GM19099 (cell line): ENCODE data around the gene CATSPERE.

ENCODE experiments used
- POLR2A ChIP-seq: IDR thresholded peaks from 3 replicates; pipeline ENCODE4 v1.6.1; 2011; ENCODE audit warnings: low read depth; ENCODE audit not compliant: insufficient read length; ENCODE audit errors: extremely low read depth

Gene CATSPERE

DNA sequence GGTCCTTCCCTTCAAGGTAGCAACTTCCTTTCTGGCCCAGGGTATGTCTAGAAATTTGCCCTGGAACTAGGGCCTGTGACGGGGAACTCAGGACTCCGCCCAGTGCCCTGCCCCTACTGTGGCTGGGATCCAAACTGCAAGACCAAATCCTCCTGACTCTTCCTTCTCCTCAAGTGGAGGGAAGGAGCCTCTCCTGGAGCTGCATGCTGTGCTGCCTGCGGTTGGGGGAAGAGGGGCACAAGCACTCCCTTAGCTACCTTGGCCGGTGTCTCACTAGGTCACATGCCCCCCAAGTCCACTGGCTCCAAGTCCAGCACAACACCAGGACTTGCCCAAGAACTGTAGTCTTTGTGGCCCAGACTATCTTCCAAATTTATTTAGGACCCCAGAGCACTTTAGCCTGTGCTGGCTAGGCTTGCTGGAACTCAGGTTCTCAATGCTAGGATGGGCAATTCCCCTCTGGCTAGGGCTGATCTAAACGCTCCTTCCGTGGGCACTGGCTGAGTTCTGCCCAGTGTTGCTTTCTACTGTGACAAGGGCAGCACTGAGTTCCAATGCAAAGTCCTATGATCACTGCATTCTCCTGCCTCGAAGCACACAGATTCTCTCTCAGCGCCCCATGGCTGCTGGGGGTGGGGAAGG, 21.6 kb upstream of the CATSPERE start:
- TF ChIP-seq POLR2A = no peak

DNA sequence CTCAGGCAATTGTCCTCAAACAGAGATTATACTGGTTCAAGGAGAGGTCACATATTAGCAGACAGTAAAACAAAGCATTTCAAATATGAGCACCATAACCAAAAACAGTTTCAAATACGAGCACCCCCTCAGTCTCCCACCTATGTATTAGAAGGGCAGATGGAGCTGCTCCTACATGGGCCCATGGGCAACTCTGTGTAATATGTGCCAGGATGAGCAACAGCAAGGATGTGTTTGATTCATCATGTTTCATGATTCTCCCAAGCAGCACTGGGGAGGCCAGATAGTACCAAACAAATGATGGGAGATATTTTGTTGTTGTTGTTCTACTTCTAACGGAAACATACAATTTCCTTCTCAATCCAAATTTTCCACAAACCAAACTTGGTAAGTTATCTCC, 18.2 kb upstream of the CATSPERE start:
- no peak for TF ChIP-seq POLR2A

DNA sequence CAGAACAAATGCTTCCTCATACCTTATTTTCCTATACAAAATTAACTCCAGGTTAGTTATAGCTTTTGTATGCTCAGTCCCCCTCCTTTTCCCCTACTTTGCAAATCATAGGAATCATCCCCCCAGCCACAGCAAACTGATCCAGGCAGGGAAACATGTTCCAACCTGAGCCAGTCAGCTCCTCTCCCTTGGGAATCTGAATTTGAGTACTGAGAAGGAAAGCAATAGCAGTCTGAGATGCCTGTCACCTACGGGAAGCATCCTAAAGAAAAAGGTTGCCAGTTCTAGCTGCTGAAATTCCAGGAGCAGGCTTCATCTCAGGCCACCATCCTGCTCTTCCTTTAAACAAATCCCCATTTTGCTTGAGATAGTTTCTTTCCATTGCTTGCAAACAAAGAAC, 16.2 kb upstream of the CATSPERE start:
- no peak for TF ChIP-seq POLR2A

DNA sequence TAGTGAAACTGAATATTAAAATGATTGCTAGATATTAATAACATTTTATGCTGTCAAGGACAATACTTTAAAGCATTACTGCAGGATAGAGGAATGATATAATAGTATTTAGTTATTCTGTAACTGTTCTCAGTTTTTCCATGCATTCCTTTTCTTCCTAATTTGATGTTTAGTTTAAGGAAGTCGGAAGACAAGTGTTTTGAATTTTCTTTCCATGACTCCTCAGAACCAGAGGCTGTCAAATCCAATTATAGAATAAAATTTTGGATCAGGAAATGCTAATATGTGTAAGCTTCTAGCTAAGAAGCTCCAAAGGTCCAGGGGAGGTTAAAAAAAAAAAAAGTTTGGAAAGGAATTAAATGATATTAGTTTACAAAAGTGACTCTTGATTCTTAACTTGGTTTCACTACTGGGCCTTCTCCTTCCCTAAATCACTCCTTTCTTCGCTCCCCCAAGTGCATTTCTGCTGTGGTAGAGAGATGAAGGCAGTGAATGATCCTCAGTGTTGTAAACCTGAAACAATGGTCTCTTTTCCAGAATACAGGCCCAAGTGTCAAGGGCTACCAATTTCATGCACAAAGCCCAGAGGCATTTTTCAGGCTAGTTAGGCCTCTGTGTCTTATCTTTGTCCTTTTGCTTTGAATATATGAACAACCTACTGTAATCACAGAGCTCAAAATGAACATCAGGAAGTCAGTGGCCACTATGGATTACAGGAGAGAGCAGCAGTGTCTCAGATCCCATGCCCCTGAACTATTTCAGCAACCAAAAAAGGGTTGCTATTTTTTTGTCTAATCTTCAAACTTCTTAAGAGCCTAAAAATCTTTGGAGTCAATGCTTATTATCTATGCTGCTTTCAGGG, 15.5 kb upstream of the CATSPERE start:
- no peak for TF ChIP-seq POLR2A

DNA sequence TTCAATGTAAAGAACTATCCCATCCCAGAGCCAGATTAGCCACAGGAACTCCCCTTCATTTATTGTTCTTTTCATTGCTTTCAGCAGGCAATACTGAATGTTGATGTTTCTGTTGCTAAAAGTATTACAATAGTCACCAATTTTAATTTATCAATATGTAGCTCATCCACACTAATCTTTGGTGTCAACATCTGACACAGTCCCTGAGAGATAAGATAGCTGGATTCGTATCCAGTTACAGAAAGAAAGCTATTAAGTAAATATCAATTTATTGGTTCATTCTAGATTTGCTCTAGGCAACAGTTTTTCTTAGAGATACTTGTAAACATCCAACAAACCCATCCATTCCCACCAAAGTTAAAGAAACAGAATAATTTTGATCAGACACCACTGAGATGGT, 14.0 kb upstream of the CATSPERE start:
- no peak for TF ChIP-seq POLR2A

DNA sequence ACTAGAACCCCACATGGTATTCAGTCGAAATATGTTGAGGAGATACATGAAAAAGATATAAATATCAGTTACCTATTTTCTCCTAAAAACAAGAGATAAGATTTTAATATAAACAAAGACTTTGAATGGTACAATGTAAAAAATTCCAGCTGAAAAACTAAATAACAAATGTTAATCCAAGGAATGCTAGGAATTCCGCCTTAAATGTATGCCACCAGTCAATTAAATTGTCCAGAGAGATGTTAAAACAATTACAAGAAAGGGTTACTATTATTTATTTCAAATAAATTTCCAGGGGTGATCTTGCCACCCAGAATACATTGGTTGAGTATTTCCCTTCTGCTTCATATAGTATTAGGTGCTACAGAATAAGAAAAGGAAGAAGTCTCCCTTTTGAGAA, 13.5 kb upstream of the CATSPERE start:
- TF ChIP-seq POLR2A = no peak

DNA sequence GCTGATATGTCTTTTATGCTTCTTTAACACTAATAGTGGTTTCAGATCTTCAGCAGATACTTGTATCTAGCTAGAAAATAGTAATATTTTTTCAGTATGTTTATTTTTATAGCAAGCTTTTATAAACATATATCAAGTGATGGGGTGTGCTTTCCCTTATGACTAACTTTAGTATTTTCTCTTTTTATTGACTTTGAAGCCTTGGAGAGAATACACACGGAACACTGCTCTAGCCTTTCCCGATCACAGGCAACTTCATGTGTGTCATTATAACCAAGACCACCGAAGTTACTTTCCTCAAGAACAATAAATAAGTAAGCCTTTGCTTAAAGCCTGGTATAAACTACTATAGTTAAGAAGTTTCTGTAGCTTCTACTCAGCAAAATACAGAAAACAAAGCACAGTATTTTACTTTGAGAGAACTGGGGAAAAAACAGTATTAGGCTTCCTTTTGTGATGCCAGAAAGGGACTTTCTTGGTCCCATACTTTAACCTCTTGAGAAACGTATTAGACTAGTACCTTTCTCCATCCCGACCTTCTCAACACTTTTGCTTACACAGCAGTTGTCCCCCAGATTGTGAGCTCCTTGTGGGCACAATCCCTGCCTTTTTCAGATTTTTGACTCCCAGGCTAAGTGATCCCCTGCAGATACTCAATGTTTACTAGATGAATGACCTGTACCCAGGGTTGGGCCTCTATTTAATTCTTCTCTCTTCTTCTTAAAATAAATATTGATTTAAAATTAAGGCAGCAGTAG, 12.6 kb upstream of the CATSPERE start:
- TF ChIP-seq POLR2A = no peak

DNA sequence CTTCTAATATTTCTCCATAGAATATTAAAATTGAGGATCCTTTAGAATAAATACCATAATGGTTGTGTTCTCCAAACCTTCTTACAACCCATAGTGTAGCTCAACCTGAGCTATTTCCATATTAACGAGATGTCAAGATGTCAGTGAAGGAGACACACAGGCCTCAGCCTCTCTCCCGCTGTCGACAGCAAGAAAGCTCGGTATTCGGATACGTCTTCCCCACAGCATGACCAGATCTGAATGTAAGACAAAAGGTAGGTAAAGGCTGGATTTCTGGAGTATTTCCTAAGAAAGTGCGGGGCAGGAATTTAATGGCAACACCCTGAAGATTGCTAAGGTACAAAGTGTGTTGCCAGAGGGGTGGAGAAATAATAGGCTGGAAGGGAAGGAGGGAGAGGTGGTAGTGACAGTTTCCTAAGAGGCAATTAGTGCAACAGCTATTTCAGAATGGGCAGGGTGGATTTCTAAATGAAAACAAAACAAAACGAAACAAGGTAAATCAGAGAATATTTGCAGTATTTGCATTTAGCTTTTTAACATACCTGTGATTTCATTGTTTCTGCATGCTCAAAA, 11.1 kb upstream of the CATSPERE start:
- TF ChIP-seq POLR2A = no peak

DNA sequence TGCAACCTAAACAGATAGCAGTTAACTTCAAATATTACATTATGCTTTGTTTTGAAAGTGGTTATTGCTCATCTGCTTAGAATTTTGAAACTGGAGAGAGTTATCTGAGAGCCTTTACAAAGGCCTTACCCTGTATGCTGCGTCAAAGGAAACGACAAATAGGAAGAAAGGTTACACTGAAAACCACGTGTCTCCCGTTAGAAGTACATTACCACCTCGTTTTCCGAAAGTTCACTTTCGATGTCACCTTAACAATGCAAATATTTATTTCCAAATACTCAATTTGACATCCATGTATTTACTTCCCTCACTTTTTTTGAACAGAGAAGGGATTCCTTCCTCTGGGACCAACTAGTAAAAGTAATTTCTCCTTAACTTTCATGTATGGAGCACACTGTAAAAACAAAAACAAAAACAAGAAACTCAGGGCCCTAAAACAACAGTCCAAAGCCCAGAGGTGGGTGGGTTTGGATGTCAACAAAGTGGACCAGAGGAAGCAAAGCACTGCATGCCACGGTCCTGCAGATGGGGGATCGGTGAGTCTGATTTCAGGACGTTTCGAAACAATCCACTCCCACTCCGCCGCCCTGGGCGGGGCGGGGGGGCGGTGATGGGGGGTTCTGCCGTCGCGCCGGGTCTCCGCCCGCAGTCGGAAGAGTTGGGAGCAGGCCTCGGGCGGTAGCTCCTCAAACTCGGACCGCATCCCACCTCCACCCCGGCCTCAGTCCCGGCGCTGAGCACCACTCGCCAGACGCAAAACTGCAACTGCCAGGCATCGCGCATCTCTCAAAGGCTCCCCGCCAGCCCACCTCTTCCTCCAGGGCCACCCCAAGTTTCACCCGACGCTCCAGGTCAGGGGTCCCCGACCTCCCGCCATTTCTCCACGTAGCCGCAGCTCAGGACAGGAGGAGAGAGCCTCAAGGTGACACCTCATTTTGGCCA, 10.2 kb upstream of the CATSPERE start:
- TF ChIP-seq POLR2A = no peak

DNA sequence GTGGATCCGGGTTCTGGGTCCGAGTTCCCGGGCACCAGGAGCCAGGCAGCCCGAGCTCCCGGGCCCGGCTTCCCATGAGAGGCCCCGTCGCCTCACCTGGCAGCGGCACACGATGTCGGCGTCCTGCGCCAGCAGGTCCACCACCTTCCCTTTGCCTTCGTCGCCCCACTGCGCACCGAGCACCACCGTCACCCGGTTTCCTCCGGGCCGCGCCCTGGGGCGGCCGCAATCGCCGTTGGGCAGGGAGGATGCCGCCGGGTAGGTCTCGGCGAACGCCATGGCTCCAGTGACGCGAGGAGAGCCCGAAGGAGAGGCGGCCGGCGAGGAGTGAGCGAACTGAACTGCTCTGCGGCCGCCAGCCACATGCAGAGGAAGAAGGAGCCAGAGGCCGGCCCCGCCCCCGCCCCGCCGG, 9.5 kb upstream of the CATSPERE start, which contains the start of gene ADSS2:
Gene ADSS2, minus strand, starts transcription at position 371 of the 412 bp plus-strand sequence. Its CDS starts 92 bp downstream, at position 279.
- peak; percentile 91 for TF ChIP-seq POLR2A

DNA sequence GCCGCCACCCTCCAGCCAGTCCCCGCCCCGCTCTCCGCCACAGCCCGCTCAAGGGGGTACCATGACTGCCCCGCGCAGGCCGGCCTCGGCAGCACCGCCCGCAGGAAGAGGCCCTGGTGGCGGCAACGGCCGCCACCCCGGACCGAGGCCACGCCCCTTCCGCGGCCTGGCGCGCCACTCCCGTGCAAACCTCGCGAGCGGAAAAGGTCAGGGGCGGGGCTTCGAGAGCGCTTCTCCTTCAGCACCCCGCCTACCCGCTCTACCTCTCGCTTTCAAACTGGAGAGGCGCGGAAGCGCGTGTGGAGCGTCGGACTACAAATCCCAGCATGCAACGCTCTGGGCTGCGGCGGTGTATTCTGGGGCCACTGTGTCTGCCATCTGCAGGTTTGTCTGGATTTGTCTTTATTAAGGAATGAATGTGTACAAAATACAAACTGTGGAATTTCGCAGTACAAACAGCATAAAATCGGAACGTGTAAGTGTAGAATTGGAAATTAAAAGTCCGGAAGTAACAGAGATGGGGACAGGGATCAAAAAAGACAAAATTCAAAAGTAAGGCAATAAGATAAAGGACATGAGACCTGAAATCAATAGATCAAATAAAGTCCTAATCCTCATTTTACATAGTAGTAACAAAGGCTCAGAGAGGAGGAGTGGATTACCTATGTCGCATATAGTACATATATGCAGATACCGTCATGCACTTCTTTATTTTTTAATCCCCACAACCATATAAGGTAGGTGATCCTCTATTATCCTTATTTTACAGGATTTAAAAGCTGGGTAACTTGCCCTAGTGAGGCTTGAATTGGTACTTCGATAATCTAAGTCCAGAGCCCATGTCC, 8.9 kb upstream of the CATSPERE start:
- peak; percentile 12 for TF ChIP-seq POLR2A

DNA sequence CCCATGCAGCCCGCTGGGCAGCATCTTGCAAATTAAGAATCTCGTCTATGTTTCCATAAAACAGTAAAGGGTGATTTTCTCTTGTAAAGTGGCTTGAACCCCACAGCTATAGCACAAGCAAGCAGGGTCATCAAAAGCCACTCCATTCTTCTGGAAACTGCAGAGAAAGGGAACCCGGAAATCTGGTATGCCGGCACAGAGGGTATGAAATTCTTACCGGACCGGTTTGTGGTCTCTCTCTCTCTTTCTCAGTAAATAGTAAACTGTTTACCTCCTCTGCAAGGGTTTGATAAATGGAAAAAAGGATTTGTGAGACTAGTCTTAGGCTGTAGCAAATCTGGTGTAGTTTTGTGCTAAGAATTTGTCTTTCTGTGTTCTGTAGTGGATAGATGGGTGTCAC, 6.7 kb upstream of the CATSPERE start:
- TF ChIP-seq POLR2A = no peak

DNA sequence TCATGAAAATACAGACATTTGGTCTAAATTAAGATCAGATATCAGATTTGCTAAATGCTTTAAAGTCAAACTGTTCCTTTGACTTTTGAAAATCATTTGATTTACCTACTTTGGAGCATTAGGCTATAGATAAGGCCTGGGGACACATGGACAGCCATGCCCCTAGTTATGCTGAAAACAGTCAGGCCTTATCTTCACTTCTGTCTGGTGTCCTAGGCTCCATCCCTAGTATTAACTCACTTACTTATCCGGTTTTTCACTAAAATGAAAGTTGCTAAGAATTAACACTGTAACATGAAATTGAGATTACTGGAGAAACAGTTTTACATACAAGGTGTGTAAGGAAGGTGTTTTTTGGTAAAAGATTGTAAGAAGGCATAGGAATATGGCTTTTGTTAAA, 4.5 kb upstream of the CATSPERE start:
- TF ChIP-seq POLR2A = no peak
